ENCODE measurements around the gene IER2.
A peak's percentile ranks its signal among the peaks of the same experiment; 100 is the strongest.

Gene IER2

DNA sequence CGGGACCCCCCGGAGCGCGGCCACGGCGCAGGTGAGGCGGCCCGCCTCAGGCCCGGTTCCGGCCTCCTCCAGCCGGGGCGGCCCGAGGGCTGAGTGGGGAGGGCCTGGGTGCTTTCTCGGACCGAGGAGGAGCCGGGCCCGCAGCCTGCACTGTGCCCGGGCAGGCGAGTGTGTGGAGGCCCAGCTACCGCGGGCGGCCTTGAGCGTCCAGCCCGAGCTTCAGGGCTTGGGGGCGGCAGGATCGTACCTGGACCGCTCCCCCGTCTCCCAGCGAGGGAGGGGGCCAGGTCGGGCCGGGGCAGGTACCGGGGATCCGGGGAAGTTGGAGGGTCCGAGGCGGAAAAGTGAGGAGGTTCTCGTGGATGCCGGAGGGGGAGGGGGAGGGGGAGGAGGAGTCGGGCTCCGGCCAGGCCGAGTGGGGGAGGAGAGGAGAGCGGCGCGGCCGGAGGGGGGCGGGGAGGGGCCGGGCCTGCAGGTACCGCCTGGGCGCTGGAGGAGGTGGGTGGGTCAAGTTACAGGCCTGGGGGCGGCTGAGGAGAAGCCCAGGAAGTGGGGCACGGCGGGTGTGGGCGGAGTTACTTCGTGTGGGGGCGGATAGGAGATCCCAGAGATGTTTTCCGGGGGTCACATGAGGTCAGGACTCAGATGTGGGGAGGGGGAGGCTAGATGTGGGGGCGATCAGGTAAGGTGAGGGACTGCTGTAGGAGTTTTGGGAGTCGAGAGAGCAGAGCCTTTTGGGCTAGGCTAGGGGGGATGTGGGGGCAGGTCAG is 31.6 kb upstream of the IER2 start:
- DNase-seq (ENCODE audit: low read depth): no peak

DNA sequence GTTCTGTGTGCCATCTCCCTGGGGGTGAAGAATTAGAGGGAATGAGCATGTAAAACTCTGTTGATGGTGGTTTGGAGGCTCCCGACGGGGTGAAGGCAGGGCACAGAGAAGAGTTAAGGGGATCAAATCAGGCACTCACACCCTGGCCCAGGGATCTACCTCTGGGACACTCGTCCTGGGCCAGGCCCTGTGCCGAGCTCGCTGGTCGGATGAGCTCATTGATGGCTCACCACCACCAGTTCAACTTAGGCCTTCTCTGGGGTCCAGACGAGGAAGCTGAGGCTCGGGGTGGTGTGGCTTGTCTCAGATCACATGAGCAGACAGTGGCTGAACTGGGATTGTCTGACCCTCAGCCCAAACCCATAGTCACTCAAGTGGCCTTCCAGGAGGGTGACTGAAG is 30.6 kb upstream of the IER2 start:
- no peak for DNase-seq (ENCODE audit: low read depth)

DNA sequence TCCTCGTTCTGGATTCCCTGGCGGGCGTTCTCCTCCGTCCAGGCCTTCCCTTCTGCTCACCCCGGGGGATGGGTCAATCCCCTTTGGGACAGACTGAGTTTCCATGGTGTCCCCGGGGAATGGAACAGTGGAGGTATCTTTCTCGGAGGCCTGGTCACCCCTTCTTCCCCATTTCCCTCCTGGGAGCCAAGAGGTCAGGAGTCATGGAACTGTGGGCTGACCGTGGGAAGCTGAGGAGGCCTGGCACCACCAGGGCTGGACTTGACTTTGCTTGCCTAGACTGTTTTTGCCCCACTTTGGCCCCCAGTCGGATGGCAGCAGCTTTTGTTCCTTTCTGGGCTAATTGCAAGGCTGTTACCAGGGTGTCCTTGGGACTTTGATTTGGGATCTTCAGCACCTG is 30.2 kb upstream of the IER2 start:
- DNase-seq (ENCODE audit: low read depth): no peak

DNA sequence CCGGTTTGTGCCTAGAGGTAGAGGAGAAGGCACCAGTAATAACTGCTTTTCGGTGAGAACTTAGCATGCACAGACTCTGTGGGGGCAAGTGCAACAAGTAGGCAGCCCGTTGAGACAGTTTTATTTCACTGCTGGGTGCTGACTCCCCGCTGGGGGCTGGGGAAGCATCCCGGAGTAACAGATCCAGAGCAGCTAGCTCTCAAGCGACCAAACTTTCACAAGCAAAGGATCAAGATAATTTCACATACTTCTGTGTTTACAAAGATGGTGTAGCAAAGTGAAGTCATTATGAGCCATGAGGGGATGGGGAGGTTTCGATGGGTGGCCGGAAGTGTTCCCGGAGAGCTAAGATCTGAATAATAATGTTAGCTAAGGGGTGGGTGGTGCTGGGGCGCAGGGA is 29.4 kb upstream of the IER2 start:
- no peak for DNase-seq (ENCODE audit: low read depth)

DNA sequence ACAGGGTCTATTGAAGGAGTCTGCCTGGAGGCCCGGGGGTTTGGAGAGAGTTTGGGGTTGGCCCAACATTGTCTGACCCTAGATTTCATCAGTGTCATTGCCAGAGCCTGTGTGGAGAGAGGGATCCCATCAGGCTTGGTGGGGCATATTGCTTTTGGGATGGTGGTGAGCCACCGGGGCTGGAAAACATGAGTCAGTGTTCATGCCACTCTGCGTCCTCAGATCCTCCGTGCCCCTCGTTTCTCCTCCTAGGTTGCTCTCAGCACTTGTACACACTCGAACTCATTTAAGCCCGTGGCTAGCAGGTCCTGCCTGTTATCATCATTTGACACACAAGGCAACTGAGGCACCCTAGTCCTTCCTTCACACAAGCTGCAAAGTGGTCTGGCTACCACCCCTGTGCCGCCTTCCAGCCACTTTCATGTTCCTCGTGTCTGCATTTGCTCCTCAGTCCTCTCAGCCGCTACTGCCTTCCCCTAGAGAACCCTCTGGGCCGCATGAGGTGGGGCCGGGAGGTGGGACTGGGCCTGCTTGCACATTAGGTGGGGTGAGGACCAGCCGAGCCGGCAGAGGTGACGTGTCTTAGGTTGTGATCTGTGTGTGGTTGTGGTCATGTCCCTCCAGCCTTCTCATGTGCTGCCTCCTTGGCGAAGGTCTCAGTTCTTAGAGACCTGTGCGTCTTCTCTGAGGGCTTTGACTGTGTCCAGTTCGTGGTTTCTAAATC is 28.5 kb upstream of the IER2 start:
- no peak for DNase-seq (ENCODE audit: low read depth)

DNA sequence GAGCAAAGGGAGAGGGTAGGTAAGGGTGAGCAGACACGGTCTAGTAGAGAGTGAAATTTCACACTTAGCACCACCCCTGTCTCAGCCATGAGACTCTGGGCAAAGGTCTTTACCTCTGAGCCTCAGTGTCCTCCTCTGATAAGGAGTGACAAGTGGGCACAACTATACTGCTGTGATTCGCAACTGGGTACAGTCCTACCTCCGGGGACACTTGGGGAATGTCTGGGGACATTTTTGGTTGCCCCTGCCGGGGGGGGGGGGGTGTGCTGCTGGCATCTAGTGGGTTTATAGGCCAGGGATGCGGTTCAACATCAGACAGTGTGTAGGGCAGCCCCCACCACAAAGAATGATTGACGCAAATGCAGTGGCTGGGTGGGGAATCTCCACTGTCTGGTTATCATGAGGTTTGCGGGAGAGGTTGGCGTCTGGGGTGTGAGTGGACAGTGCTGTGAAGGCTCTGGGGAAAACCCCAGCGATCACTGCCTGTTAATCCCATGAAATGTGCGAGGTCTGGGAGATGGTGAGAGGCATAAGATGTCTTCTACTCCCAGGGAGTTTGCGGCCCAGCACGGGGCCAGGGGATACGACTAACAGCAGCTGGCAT is 27.8 kb upstream of the IER2 start:
- DNase-seq (ENCODE audit: low read depth): no peak

DNA sequence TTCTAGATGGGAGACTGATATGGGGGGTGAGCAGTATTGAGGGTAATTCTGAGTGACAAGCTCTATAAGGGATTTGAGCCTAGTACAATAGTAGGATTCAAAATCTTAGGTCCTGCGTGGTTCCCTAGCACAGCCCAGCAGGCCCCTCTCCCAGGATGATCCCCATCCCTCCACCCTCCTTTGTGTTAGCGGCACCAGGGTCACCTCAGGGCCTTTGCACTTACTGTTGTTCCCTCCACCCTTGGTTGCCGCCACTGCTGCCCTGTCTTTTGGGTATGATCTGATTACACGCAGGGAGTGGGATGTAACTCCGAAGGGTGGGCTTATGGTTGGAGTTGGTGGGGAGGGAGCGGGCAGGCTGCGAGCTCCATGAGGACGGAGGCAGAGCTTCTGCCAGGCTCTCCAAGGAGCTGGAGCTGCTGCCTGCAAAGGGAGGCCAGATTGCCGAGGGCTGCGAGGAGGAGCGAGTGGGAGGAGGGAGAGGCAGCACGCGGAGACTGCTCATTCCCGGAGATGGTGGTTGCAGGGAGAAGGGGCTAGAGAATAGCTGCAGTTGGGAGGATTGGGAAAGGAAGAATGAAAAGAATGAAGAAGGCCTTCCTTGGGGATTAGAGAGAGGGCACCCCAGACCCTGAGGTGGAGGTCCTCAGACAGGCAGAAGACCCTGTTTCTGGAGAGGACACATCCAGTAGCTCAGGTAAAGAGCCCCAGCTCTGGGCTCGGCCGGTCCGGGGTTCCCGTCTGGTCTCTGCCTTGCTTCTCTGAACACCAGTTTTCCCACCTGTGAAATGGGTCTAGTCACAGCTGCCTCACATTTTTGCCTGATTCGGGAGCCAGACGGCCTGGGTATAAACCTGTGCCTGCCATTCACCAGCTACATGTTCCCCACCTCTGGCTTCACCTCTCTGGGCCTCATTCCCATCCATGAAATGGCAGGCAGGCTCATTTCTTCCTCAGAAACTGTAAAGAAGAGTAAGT is 26.9 kb upstream of the IER2 start:
- no peak for DNase-seq (ENCODE audit: low read depth)

DNA sequence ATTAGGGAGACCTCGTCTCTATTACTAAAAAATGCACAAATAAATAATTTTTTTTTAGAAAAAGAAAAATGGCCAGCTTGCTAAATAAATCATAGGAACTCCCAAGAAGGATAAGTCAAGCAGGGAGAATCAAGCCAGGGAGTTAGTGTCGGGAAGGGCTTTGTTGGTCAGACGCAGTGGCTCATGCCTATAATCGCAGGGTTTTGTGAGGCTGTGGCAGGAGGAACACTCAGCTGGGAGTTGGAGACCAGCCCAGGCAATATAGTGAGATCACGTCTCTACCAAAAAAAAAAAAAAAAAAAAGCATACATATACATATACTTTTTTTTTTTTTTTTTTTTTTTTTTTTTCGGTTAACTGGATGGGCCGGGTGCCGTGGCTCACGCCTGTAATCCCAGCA is 23.2 kb upstream of the IER2 start:
- DNase-seq (ENCODE audit: low read depth): no peak

DNA sequence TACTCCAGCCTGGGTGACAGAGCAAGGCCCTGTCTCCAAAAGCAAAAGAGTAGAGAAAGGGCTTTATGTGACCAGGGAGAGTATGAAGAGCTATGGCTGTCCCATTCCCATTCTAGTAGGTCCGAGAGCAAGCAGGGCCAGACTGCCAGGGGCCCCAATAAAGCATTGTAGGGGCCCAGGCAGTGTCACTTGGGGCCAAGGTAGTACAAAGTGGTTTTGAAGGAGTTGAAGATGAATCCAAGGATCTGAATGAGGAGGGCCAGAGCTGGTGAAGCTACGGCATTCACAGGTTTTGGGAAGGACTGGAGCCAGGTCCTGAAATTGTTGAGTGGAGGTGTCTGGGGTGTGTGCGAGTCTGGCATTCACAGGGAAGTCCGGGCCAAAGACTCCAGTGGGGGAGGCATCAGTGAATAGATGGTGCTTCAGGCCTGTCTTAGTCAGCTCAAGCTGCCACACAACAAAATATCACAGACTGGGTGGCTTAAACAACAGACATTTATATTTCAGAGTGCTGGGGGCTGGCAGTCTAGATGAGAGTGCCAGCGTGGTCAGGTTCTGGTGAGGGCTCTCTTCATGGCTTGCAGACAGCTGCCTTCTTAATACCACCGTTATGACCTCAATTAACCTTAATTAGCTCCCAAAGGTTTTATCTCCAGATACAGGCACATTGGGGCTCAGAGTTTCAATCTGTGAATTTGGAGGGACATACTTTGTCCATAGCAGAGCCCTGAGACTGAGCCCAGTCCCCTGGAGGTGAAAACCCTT is 22.2 kb upstream of the IER2 start:
- no peak for DNase-seq (ENCODE audit: low read depth)

DNA sequence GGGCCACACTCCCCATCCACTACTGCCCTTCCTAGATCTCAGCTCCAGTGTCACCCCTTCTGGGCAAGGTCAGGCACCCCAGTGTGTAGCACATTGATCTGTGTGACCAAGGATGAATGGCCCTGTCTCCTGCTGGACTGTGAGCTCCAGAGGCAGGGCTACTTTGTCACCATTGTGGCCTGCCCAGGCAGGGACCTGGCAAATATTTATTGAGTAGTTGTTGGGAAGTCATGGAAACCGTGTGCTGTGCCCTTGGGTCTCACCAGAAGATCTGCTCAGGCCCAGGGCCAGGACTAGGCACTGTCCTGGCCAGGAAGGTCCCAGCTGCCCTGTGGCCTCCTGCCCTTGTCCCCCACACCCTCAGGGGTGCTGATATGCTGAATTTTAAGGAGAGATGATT is 21.6 kb upstream of the IER2 start:
- no peak for DNase-seq (ENCODE audit: low read depth)

DNA sequence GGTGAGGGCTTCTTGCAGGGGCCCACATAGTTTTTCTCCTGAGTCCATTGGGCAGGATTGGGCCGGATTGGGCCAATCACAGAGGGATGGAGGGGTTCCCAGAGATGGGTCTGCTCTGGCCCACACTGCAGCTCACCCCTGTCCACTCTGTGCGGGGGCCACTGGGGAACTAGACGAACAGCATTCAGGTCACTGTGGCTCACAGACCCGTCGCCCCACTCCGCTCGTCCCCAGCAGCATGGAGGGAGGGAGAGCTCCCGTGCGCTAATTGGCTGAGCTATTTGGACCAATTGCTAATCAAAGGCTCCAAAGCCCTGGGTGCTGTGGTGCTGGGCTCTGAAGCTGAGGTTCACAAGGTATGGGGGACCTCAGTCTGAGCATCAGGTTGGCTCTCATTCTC is 20.8 kb upstream of the IER2 start:
- no peak for DNase-seq (ENCODE audit: low read depth)

DNA sequence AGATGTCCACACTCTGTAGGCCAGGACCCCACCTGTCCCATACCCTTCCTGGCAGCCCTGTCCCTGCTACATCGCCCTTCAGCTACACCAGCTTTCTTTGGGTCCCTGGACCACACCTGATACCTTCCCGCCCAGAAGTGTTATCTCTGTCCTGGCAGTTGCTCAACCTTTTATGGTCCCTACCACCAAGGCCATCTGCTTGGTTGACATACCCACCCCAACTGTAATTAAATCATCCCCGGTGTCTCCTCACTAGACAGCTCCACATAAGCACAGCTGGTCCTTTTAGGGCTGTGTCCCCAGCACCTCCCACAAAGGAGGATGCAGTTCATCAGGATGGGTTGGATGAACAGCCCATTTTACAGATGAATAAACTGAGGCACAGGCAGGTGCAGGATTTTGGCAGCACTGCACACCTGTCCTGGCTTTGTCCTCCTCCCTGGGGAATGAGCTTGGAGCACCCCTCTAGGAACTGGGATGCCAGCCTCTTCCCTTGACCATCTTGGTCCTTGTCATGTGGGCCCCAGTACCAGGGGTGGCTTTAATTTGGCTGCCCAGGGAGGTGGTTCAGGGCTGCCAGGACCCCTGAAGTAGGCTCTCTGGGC is 19.2 kb upstream of the IER2 start:
- DNase-seq (ENCODE audit: low read depth): no peak

DNA sequence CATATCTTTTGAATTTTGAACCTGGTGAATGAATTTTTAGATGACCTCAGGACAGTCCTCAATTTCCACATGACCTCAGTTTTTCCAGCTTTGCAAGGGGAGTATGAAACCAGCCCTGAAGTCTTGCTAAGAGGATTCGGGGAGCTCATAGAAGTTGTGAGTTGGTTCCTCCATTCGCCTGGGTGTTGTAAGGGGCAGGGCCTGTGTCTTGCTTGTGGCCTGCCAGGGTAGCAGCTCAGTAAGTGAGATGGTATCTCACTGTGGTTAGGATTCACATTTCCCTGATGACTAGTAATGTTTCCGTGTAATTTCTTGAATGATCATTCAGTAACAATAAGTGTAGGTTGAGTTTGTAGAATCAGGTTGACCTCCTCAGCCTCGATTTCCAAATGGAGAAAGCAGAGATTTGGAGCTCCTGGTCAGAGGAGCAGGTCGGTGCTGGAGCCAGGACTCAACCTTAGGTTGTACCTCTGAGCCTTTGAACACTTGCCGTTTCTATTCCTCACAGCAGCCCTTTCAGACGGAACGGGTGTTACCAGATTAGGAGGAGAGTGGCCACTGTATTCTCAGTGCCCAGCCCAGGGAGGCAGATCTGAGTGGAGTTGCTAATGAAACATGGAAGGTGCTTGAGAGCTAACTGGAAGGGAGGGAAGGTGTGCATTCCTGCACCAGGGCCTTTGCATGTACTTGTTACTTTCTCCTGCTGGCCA is 17.6 kb upstream of the IER2 start:
- DNase-seq (ENCODE audit: low read depth): peak; percentile 65

DNA sequence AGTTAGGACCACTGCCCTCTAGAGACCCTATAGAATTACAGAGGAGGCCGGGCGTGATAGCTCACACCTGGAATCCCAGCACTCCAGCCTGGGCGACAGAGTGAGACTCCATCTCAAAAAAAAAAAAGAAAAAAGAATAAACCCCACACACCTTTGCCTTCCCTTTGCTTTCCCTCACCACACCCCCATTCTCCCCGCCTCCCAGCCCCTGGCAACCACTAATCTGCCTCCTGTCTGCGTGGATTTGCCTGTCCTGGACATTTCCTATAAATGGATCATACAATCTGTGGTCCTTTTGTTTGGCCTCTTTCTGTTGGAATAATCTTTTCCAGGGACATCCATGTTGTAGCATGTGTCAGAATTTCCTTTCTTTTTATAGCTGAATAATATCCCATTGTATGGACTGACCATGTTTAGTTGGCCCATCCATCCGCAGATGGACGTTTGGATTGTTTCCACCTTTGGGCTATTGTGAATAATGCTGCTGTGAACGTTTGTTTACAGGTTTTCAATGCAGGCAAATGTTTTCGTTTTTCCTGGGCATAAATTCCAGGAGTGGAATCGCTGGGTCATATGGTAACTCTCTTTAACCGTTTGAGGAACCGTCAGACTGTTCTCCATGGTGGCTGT is 16.9 kb upstream of the IER2 start:
- DNase-seq (ENCODE audit: low read depth): no peak

DNA sequence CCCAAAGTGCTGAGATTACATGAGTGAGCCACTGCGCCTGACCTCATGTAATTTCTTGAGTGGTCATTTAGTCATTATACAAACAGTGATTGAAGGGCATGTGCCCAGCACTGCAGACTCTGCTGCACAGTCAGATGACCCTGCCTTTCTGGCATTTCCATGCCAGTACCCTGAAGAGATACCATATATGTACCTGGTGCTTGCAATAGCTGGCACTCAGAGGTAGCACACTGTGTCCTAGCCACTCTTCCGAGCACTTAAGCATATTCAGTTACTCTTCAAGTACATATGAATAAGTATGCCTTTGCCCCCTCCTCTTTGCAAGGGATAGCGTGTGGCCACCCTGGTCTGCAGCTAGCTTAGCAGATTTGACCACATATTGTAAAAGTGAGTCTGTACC is 15.6 kb upstream of the IER2 start:
- no peak for DNase-seq (ENCODE audit: low read depth)

DNA sequence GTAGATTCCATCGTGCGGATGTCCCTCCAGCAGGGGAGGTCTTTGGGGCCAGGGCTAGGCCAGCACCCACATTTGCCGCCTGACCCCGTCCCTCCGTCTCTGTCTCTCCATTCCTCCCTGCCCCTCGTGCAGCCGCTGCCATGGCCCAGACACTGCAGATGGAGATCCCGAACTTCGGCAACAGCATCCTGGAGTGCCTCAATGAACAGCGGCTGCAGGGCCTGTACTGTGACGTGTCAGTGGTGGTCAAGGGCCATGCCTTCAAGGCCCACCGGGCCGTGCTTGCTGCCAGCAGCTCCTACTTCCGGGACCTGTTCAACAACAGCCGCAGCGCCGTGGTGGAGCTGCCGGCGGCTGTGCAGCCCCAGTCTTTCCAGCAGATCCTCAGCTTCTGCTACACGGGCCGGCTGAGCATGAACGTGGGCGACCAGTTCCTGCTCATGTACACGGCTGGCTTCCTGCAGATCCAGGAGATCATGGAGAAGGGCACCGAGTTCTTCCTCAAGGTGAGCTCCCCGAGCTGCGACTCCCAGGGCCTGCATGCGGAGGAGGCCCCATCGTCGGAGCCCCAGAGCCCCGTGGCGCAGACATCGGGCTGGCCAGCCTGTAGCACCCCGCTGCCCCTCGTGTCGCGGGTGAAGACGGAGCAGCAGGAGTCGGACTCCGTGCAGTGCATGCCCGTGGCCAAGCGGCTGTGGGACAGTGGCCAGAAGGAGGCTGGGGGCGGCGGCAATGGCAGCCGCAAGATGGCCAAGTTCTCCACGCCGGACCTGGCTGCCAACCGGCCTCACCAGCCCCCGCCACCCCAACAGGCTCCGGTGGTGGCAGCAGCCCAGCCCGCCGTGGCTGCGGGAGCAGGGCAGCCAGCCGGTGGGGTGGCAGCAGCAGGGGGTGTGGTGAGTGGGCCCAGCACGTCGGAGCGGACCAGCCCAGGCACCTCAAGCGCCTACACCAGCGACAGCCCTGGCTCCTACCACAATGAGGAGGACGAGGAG is 14.8 kb upstream of the IER2 start:
- DNase-seq (ENCODE audit: low read depth): no peak

DNA sequence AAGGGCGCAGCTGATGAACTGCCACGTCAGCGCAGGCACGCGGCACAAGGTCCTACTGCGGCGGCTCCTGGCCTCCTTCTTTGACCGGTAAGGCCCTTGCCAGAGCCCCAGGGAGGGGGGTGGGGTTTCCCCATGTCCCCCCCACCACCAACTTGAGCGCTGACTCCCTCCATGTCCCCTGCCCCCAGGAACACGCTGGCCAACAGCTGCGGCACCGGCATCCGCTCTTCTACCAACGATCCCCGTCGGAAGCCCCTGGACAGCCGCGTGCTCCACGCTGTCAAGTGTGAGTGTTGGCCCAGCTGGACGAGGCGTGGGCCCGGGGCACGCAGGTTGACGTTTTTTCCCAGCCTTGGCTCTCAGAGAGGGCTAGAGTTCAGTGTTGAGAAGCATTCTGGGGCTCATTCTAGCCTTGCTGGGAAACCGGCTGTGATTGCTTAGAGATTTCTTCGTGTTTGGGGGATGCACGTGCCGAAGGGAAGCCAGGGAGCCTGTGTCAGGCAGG is 12.9 kb upstream of the IER2 start:
- no peak for DNase-seq (ENCODE audit: low read depth)

DNA sequence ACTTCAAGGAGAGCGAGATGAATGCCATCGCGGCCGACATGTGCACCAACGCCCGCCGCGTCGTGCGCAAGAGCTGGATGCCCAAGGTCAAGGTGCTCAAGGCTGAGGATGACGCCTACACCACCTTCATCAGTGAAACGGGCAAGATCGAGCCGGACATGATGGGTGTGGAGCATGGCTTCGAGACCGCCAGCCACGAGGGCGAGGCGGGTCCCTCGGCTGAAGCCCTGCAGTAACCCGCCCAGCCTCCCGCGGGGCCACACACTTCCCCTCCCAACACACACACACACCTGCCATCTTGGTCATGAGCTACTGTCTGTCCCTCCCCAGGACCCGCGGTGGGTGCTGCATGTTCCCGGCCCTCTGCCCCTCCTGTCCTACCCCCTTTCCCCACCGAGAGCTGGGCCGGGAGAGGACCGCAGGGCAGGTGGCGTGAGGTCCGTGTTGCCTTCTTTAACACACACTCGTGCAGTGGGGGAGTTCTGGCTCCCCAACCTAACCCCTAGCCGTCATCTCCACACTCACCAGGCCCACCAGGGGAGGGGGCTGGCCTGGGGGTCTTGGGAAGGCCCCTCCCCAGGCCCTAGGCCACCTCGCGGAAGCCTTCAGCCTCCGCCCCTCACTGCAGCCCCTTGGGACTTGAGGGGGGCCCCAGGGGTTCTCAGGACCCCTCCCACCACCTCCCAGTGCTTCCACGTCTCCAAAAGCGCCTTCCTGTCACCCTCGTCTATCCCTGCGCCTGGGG is 11.9 kb upstream of the IER2 start:
- DNase-seq (ENCODE audit: low read depth): no peak
